ENCODE results near the gene PHF1. TPM values are rescaled to one million over a fixed set of nuclear protein-coding genes. Genes with fewer than 3 reads are reported as not detected.
A peak's percentile ranks its signal among the peaks of the same experiment; 100 is the strongest.

The PHF1 gene
- total RNA-seq, 1 donor from 2014 or later: 70.5 TPM

DNA sequence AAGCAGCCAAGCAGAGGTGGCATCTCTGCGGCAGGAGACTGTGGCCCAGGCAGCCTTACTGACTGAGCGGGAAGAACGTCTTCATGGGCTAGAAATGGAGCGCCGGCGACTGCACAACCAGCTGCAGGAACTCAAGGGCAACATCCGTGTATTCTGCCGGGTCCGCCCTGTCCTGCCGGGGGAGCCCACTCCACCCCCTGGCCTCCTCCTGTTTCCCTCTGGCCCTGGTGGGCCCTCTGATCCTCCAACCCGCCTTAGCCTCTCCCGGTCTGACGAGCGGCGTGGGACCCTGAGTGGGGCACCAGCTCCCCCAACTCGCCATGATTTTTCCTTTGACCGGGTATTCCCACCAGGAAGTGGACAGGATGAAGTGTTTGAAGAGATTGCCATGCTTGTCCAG lies 5.9 kb upstream of the PHF1 start:
- Mint-ChIP-seq H3K4me3 (no peak overlapping the region), H3K4me1 (peaks cover 14% of the 10 kb centered on the region), H3K36me3 (ENCODE audit: low read depth) (peaks cover 33% of the 10 kb centered on the region), H3K9me3 (no peaks in the 10 kb centered on the region), H3K27ac (ENCODE audit: unreplicated experiment) (no peak overlapping the region), H3K27me3 (ENCODE audit: low read depth) (no peaks in the 10 kb centered on the region)
- DNase-seq (ENCODE audit: low read depth, low spot score): no peak
- TF ChIP-seq, protein P1, sequence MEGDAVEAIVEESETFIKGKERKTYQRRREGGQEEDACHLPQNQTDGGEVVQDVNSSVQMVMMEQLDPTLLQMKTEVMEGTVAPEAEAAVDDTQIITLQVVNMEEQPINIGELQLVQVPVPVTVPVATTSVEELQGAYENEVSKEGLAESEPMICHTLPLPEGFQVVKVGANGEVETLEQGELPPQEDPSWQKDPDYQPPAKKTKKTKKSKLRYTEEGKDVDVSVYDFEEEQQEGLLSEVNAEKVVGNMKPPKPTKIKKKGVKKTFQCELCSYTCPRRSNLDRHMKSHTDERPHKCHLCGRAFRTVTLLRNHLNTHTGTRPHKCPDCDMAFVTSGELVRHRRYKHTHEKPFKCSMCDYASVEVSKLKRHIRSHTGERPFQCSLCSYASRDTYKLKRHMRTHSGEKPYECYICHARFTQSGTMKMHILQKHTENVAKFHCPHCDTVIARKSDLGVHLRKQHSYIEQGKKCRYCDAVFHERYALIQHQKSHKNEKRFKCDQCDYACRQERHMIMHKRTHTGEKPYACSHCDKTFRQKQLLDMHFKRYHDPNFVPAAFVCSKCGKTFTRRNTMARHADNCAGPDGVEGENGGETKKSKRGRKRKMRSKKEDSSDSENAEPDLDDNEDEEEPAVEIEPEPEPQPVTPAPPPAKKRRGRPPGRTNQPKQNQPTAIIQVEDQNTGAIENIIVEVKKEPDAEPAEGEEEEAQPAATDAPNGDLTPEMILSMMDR (conservative IDR thresholded peaks at IDR 0.05): no peak

DNA sequence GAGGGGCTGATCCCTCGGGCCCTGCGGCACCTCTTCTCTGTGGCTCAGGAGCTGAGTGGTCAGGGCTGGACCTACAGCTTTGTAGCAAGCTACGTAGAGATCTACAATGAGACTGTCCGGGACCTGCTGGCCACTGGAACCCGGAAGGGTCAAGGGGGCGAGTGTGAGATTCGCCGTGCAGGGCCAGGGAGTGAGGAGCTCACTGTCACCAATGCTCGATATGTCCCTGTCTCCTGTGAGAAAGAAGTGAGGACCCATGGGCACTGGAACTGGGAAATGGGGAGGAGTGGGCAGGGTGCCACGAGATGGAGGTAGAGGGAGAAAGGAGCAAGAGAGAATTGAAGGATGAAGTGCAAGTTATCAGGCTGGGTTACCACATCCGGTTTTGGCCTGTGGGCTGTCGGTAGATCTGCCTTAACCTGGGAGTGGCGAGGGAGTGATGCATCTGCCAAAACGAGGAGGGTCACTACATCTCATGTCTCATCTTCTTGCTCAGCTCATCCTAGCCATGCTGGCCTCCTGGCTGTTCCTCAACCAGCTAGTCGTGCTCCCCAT lies 5.4 kb upstream of the PHF1 start:
- TF ChIP-seq, protein P1 (conservative IDR thresholded peaks at IDR 0.05): no peak
- Mint-ChIP-seq H3K4me1 (peaks cover 17% of the 10 kb centered on the region), H3K4me3 (peak overlapping the region; percentile 24), H3K27me3 (ENCODE audit: low read depth) (no peaks in the 10 kb centered on the region), H3K36me3 (ENCODE audit: low read depth) (peaks cover 29% of the 10 kb centered on the region), H3K9me3 (no peaks in the 10 kb centered on the region), H3K27ac (ENCODE audit: unreplicated experiment) (peak overlapping the region; percentile 72)
- DNase-seq (ENCODE audit: low read depth, low spot score): no peak

DNA sequence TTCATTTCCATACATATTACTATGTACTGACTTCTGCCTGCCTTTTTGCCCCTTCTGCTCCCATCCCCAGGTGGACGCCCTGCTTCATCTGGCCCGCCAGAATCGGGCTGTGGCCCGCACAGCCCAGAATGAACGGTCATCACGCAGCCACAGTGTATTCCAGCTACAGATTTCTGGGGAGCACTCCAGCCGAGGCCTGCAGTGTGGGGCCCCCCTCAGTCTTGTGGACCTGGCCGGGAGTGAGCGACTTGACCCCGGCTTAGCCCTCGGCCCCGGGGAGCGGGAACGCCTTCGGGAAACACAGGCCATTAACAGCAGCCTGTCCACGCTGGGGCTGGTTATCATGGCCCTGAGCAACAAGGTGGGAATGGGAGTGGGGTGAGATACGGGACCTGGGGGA lies 4.7 kb upstream of the PHF1 start:
- TF ChIP-seq, protein P1 (conservative IDR thresholded peaks at IDR 0.05): no peak
- DNase-seq (ENCODE audit: low read depth, low spot score): no peak
- Mint-ChIP-seq H3K36me3 (ENCODE audit: low read depth) (peaks cover 29% of the 10 kb centered on the region), H3K27ac (ENCODE audit: unreplicated experiment) (no peak overlapping the region), H3K4me1 (peaks cover 17% of the 10 kb centered on the region), H3K4me3 (no peak overlapping the region), H3K27me3 (ENCODE audit: low read depth) (no peaks in the 10 kb centered on the region), H3K9me3 (no peaks in the 10 kb centered on the region)

DNA sequence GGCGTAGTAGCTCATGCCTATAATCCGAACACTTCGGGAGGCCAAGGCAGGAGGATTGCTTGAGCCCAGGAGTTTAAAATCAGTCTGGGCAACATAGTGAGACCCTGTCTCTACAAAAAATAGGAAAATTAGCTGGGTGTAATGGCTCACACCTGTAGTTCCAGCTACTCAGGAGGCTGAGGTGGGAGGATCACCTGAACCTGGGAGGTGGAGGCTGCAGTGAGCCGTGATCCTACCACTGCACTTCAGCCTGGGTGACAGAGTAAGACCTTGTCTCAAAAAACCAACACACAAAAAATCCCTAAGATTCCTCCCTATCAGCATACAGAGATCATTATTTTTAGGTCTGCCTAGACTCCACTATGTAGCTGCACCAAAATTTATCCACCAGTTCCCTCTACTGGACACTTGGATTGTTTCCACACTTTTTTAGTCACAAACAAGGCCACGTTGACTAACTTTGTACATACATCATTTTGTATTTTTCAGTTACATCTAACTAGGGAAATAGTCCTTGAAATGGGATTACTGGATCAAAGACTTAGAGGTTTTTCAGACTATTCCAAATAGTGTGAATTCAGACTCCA lies 3.6 kb upstream of the PHF1 start:
- H3K27ac Mint-ChIP-seq (ENCODE audit: unreplicated experiment): no peak overlapping the region
- H3K36me3 Mint-ChIP-seq (ENCODE audit: low read depth): peaks cover 29% of the 10 kb centered on the region
- H3K27me3 Mint-ChIP-seq (ENCODE audit: low read depth): peaks cover 4% of the 10 kb centered on the region

DNA sequence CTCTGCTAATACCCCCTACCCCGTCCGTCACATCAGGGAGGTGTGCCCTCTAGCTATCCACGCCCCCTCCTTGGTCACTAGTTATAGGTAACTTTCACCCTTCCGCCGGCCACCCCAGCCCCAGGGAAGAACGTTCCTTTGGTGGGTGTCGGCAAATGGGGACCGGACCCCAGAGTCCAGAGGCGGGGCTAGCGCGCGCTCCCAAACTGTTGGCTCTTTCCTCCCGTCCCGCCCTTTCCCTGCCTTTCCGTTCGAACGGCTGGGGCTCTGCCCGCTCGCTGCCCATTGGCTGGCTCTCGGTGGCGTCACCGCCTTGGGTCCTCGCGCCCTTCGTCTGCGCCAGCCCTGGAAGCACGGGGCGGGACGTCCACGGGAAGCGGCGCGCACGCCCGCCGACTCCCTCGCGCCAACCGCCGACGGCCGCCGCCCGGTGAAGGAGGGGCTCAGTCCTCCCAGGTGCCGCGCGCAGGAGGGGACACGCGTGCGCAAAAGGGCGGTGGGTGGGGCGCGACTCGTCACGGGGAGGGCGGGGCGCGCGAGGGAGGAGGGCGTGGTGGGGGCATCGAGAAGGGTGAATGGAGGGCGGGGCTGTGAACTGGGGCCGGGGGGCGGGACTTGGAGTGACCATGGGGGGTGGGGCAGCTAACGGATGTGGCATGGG lies 634 bp upstream of the PHF1 start:
- Mint-ChIP-seq H3K36me3 (ENCODE audit: low read depth) (peaks cover 16% of the 10 kb centered on the region), H3K27ac (ENCODE audit: unreplicated experiment) (peak overlapping the region; percentile 98)
- DNase-seq (ENCODE audit: low read depth, low spot score): peak; percentile 94

More for the DNA sequence above, 3.6 kb upstream of the PHF1 start:
- DNase-seq (ENCODE audit: low read depth, low spot score): no peak
- peaks cover 24% of the 10 kb centered on the region for H3K4me1 Mint-ChIP-seq
- no peaks in the 10 kb centered on the region for H3K9me3 Mint-ChIP-seq
- TF ChIP-seq, protein P1 (conservative IDR thresholded peaks at IDR 0.05): peak; percentile 52
- H3K4me3 Mint-ChIP-seq: peak overlapping the region; percentile 44

More for the DNA sequence above, 634 bp upstream of the PHF1 start:
- peaks cover 40% of the 10 kb centered on the region for H3K4me1 Mint-ChIP-seq
- TF ChIP-seq, protein P1 (conservative IDR thresholded peaks at IDR 0.05): no peak
- peaks cover 15% of the 10 kb centered on the region for H3K27me3 Mint-ChIP-seq (ENCODE audit: low read depth)
- peak overlapping the region; percentile 92 for H3K4me3 Mint-ChIP-seq
- H3K9me3 Mint-ChIP-seq: no peaks in the 10 kb centered on the region

All from neural crest cell (in vitro differentiated cells).